Measurements from ENCODE around the gene PCSK7.

GRCh38 chr11:117201658-117202305 lies 30.1 kb downstream of the PCSK7 start:
- TF ChIP-seq CTCF (IDR thresholded peaks at IDR 0.05), result no peak
- no peak for TF ChIP-seq POLR2A (IDR thresholded peaks at IDR 0.05)

Measured in lower leg skin (tissue), 3 donors.